H1 (cell line): ENCODE results near the gene RNF113B. TPM values are rescaled to one million over a fixed set of nuclear protein-coding genes. Genes with fewer than 3 reads are reported as not detected.

Source experiments
- CTCF ChIA-PET: fragments of 300-600 bp; sonication (Branson Sonifier 250); formaldehyde crosslinking; loops from one replicate; lab custom pipeline; 2021; ENCODE audit not compliant: partially characterized antibody; lab: Charles Lee
- POLR2A ChIA-PET: fragments of 300-600 bp; sonication (Branson Sonifier 250); formaldehyde crosslinking; loops from one replicate; lab custom pipeline; 2021; ENCODE audit warnings: inconsistent platforms; ENCODE audit not compliant: partially characterized antibody; lab: Charles Lee
- DNase-seq, 2 experiments: peaks; one replicate each; pipeline versions ENCODE4 v3.0.0 to v3.0.0-alpha.2; 2010 to 2022; ENCODE audit warnings: low spot score in 2 of 2, low read depth in 1 of 2, mixed read lengths in 1 of 2
- FAIRE-seq: peaks from 2 replicates; lab custom pipeline; 2011; peaks lifted over from hg19 to GRCh38; lab: Jason Lieb, UNC
- H2AFZ ChIP-seq: 2 replicates; pipeline ENCODE4 v1.8.1; 2012; ENCODE audit warnings: low read length, inconsistent platforms
- H2AK5ac ChIP-seq: 2 replicates; pipeline ENCODE4 v1.6.1; 2013; ENCODE audit warnings: low read depth, low read length
- H2BK120ac ChIP-seq: replicated peaks from 2 replicates; pipeline ENCODE3; 2013; ENCODE audit warnings: low read depth, low read length, inconsistent platforms
- H2BK12ac ChIP-seq: 2 replicates; pipeline ENCODE4 v1.6.1; 2013; ENCODE audit warnings: low read depth, low read length
- H2BK15ac ChIP-seq: 2 replicates; pipeline ENCODE4 v1.6.1; 2013; ENCODE audit warnings: low read length
- H2BK20ac ChIP-seq: 2 replicates; pipeline ENCODE4 v1.6.1; 2013; ENCODE audit warnings: low read length
- H2BK5ac ChIP-seq: 2 replicates; pipeline ENCODE4 v1.6.1; 2013; ENCODE audit warnings: low read depth, low read length
- H3K14ac ChIP-seq: 2 replicates; pipeline ENCODE4 v1.6.1; 2013; ENCODE audit warnings: inconsistent platforms; ENCODE audit not compliant: insufficient read length
- H3K18ac ChIP-seq: 2 replicates; pipeline ENCODE4 v1.6.1; 2013; ENCODE audit warnings: low read length; ENCODE audit errors: extremely low read depth
- H3K23ac ChIP-seq: 2 replicates; pipeline ENCODE4 v1.6.1; 2013; ENCODE audit warnings: inconsistent platforms; ENCODE audit not compliant: insufficient read length
- H3K23me2 ChIP-seq: 2 replicates; pipeline ENCODE4 v1.6.1; 2013; ENCODE audit warnings: low read depth, low read length
- H3K27ac ChIP-seq: 2 replicates; pipeline ENCODE4 v1.6.1; 2011; ENCODE audit warnings: low read depth, low read length, inconsistent platforms
- H3K27me3 ChIP-seq, 4 experiments: replicated peaks in 1 of 4; 1 replicate in 1 of 4; 2 replicates in 3 of 4; pipeline versions ENCODE4 v1.6.1 to v1.8.1; 2011 to 2013; ENCODE audit warnings: low read length in 3 of 4, mild to moderate bottlenecking in 3 of 4, inconsistent platforms in 2 of 4, mixed read lengths in 2 of 4, moderate library complexity in 1 of 4; ENCODE audit not compliant: control insufficient read depth in 3 of 4, insufficient read depth in 3 of 4; ENCODE audit errors: extremely low read depth in 1 of 4
- H3K36me3 ChIP-seq, 4 experiments: 2 replicates each; pipeline versions ENCODE4 v1.6.1 to v1.8.1; 2011 to 2013; ENCODE audit warnings: mild to moderate bottlenecking in 4 of 4, low read length in 3 of 4, moderate library complexity in 2 of 4, control low read depth in 1 of 4, inconsistent platforms in 1 of 4; ENCODE audit not compliant: insufficient read depth in 4 of 4, control insufficient read depth in 2 of 4
- H3K4ac ChIP-seq: replicated peaks from 2 replicates; pipeline ENCODE3; 2013; ENCODE audit warnings: low read length, low read depth, mixed read lengths, inconsistent platforms; ENCODE audit not compliant: insufficient read length
- H3K4me1 ChIP-seq, 4 experiments: replicated peaks in 1 of 4; 1 replicate in 1 of 4; 2 replicates in 3 of 4; pipeline versions ENCODE4 v1.6.1 to v1.8.1; 2011 to 2013; ENCODE audit warnings: low read length in 3 of 4, inconsistent platforms in 2 of 4, mixed read lengths in 1 of 4; ENCODE audit not compliant: insufficient read depth in 4 of 4, control insufficient read depth in 3 of 4
- H3K4me2 ChIP-seq, 2 experiments: 2 replicates each; pipeline versions ENCODE4 v1.6.1 to v1.8.1; 2011 to 2013; ENCODE audit warnings: low read depth in 2 of 2, low read length in 2 of 2, control low read depth in 1 of 2, inconsistent platforms in 1 of 2, mild to moderate bottlenecking in 1 of 2; ENCODE audit not compliant: insufficient read depth in 1 of 2
- H3K4me3 ChIP-seq, 4 experiments: fragments of 200-600, 300-600 bp in 1 of 4; sonication (generic), shearing (Covaris generic), sonication (Bioruptor Twin) in 1 of 4; 2 replicates each; pipeline versions ENCODE4 v1.5.1 to v1.8.1; 2011 to 2016; ENCODE audit warnings: low read length in 4 of 4, low read depth in 3 of 4, control low read depth in 2 of 4, inconsistent platforms in 2 of 4, mild to moderate bottlenecking in 2 of 4, mixed read lengths in 1 of 4, moderate library complexity in 1 of 4; ENCODE audit not compliant: insufficient read depth in 2 of 4; ENCODE audit errors: extremely low read depth in 1 of 4
- H3K56ac ChIP-seq: replicated peaks from 2 replicates; pipeline ENCODE3; 2013; ENCODE audit warnings: low read depth, mild to moderate bottlenecking, mixed read lengths, low read length, inconsistent platforms; ENCODE audit not compliant: insufficient read length
- H3K79me1 ChIP-seq: 2 replicates; pipeline ENCODE4 v1.6.1; 2013; ENCODE audit warnings: low read depth, low read length, control low read depth
- H3K79me2 ChIP-seq, 2 experiments: 2 replicates each; pipeline versions ENCODE4 v1.6.1 to v1.8.1; 2012 to 2013; ENCODE audit warnings: low read length in 2 of 2, mild to moderate bottlenecking in 2 of 2, inconsistent platforms in 1 of 2; ENCODE audit not compliant: insufficient read depth in 2 of 2, control insufficient read depth in 1 of 2
- H3K9ac ChIP-seq, 4 experiments: replicated peaks in 1 of 4; 1 replicate in 1 of 4; 2 replicates in 3 of 4; pipeline versions ENCODE4 v1.6.1 to v1.8.1; 2011 to 2013; ENCODE audit warnings: low read depth in 3 of 4, low read length in 3 of 4, control low read depth in 2 of 4, mild to moderate bottlenecking in 2 of 4, moderate library complexity in 2 of 4, inconsistent platforms in 1 of 4; ENCODE audit errors: extremely low read depth in 1 of 4
- H3K9me3 ChIP-seq, 2 experiments: 2 replicates each; pipeline versions ENCODE4 v1.6.1 to v1.8.1; 2012 to 2013; ENCODE audit warnings: mild to moderate bottlenecking in 2 of 2, moderate library complexity in 2 of 2, control low read depth in 1 of 2, inconsistent platforms in 1 of 2, low read depth in 1 of 2, low read length in 1 of 2, mixed read lengths in 1 of 2; ENCODE audit not compliant: insufficient read depth in 2 of 2
- H4K20me1 ChIP-seq, 2 experiments: replicated peaks in 1 of 2; 2 replicates each; pipeline versions ENCODE3 to v1.8.1; 2011 to 2013; ENCODE audit warnings: inconsistent platforms in 2 of 2, low read length in 2 of 2, mild to moderate bottlenecking in 1 of 2; ENCODE audit not compliant: insufficient read depth in 2 of 2, control insufficient read depth in 1 of 2
- H4K5ac ChIP-seq: 2 replicates; pipeline ENCODE4 v1.6.1; 2013; ENCODE audit warnings: low read length, low read depth, mixed read lengths, inconsistent platforms; ENCODE audit not compliant: insufficient read length
- H4K8ac ChIP-seq: 2 replicates; pipeline ENCODE4 v1.8.0; 2013; ENCODE audit warnings: mild to moderate bottlenecking, moderate library complexity, low read length, inconsistent platforms; ENCODE audit not compliant: insufficient read depth; ENCODE audit errors: extremely low read depth
- H4K91ac ChIP-seq: replicated peaks from 2 replicates; pipeline ENCODE3; 2013; ENCODE audit warnings: low read length, mixed read lengths, inconsistent platforms; ENCODE audit not compliant: insufficient read length
- GTF2F1 ChIP-seq: IDR thresholded peaks from 2 replicates; pipeline ENCODE4 v1.6.1; 2012; ENCODE audit warnings: low read depth, low read length, improper control_type of control experiment, borderline replicate concordance
- TEAD4 ChIP-seq: IDR thresholded peaks from 2 replicates; pipeline ENCODE4 v1.6.1; 2012; ENCODE audit warnings: low read depth, low read length, inconsistent platforms, mixed read lengths
- WGBS, 2 experiments: shearing (Covaris generic) in 1 of 2; methylation state at CpG; one replicate each; pipeline versions ENCODE4 v1.1.6 to v1.1.7; 2013 to 2015; ENCODE audit warnings: low lambda C conversion rate in 2 of 2, mixed read lengths in 2 of 2, inconsistent platforms in 1 of 2, low coverage in 1 of 2, missing lambda C conversion rate in 1 of 2; ENCODE audit not compliant: insufficient replicate concordance in 2 of 2, insufficient coverage in 1 of 2, insufficient read length in 1 of 2; ENCODE audit errors: extremely low coverage in 1 of 2, missing lambda C conversion rate in 1 of 2; 5-methylcytosine and 5-hydroxymethylcytosine counted together
- polyA plus RNA-seq, 7 experiments: library from polyadenylated mRNA; depleted of rRNA in 3 of 7; stranded (reverse) in 5 of 7; unstranded in 2 of 7; fragments of >200 nt in 5 of 7; fragments of 200-250 nt in 2 of 7; gene quantifications; 1 replicate in 5 of 7; 2 replicates in 1 of 7; 4 replicates in 1 of 7; pipeline versions ENCODE4 v1.2.1 to v1.2.3, GENCODE V29; 2011 to 2013; ENCODE audit warnings: missing spikeins in 2 of 7, mixed read lengths in 2 of 7
- total RNA-seq: library from RNA; stranded (reverse); fragmentation: NEBNext Ultra II Directional; extraction: Animal tissue kit (Norgen Biotek cat#: 25700); gene quantifications from 2 replicates; pipeline ENCODE4 v1.2.1, GENCODE V29; 2021

The RNF113B gene
- total and polyA plus RNA-seq, 2 of the 8 experiments (the other 6 are each of a cell fraction or from before 2014, with no cell fraction given): not detected

- Histone ChIP-seq H4K91ac (no peak overlapping the region), H2BK120ac (no peak overlapping the region), H2BK5ac (peak overlapping the region; percentile 55; the same call in 1 of the 2 replicates), H3K9ac (no peak overlapping the region), H3K27ac (no peak overlapping the region), H3K56ac (no peak overlapping the region), H2BK12ac (no peak overlapping the region), H2AK5ac (no peak overlapping the region), H3K27me3 (no peaks in the 10 kb centered on the region), H2AFZ (no peak overlapping the region), H3K4ac (no peak overlapping the region), H4K8ac (no peak overlapping the region), H4K20me1 (peaks cover 2 to 4% of the 10 kb centered on the region in 2 experiments), H3K4me2 (peak overlapping the region; percentile 12 to 16; a peak in 2 of 4 replicates), H3K18ac (no peak overlapping the region), H3K79me2 (peaks cover 0 to 75% of the 10 kb centered on the region in 2 experiments; a peak in 3 of 4 replicates), H4K5ac (no peak overlapping the region), H3K14ac (no peak overlapping the region), H3K79me1 (peaks cover 7% of the 10 kb centered on the region; the same call in 1 of the 2 replicates), H3K36me3 (peaks cover 0 to 3% (median 0%) of the 10 kb centered on the region in 4 experiments; a peak in 1 of 8 replicates), H2BK20ac (no peak overlapping the region), H3K4me1 (peaks cover 12 to 26% (median 21%) of the 10 kb centered on the region in 4 experiments), H2BK15ac (no peak overlapping the region), H3K9me3 (no peaks in the 10 kb centered on the region), H3K23me2 (no peaks in the 10 kb centered on the region), H3K4me3 (no peak overlapping the region), H3K23ac (no peak overlapping the region)
- POLR2A ChIA-PET: no interaction called here
- DNase-seq (no peak), FAIRE-seq (no peak)
- 69% methylated on average over 14 of the region's 14 CpGs; no CpG with 5 or more reads in 1 of the 2 experiments for WGBS, 2 experiments
- TF ChIP-seq TEAD4 (peak; percentile 66), GTF2F1 (no peak)
- CTCF ChIA-PET: interaction anchor here (1.0 to 1.5 kb wide), 2 partner anchors 11 to 49 kb away, joined by 3 to 6 read pairs; no protein-coding TSS in a partner anchor
These were observed 5.0 kb downstream of the RNF113B start for GRCh38 chr13:98171900-98172589.
